ENCODE data around the gene DNAJB9. TPM values are rescaled to one million over a fixed set of nuclear protein-coding genes. Genes with fewer than 3 reads are reported as not detected.

The DNAJB9 gene
- total and polyA plus RNA-seq, 2 of the 13 experiments (the other 11 are each of a cell fraction or from before 2014, with no cell fraction given) = 8.6 to 16.4 TPM

- no peak for TF ChIP-seq NONO (IDR thresholded peaks at IDR 0.05)
- TF ChIP-seq NONO (CRISPR knock-in tag; conservative IDR thresholded peaks at IDR 0.05) = peak; percentile 88
- TF ChIP-seq ZFP62 (CRISPR knock-in tag; IDR thresholded peaks at IDR 0.05) = no peak
- TF ChIP-seq ZNF207 (IDR thresholded peaks at IDR 0.05; ENCODE audit: borderline replicate concordance) = no peak
- no peak for TF ChIP-seq ZNF44 (CRISPR knock-in tag; IDR thresholded peaks at IDR 0.05)
- peak; percentile 57; the same call in 1 of the 2 replicates for TF ChIP-seq ZNF724P (CRISPR knock-in tag; IDR thresholded peaks at IDR 0.05; ENCODE audit: borderline replicate concordance)
- peak; percentile 42; the same call in 1 of the 2 replicates for TF ChIP-seq HIC2 (CRISPR knock-in tag; IDR thresholded peaks at IDR 0.05; ENCODE audit: low read depth)
- 0 out of 2 replicates have a peak, but pooled peaks have one; percentile 45 for TF ChIP-seq ZNF225 (CRISPR knock-in tag; IDR thresholded peaks at IDR 0.05)
- 0 out of 2 replicates have a peak, but pooled peaks have one; percentile 60 for TF ChIP-seq FOXK1 (CRISPR knock-in tag; IDR thresholded peaks at IDR 0.05; ENCODE audit: borderline replicate concordance, low read depth)
- TF ChIP-seq HOXA3 (CRISPR knock-in tag; IDR thresholded peaks at IDR 0.05) = peak; percentile 92
- TF ChIP-seq SALL1 (CRISPR knock-in tag; IDR thresholded peaks at IDR 0.05) = peak; percentile 96
- TF ChIP-seq ZNF879 (CRISPR knock-in tag; IDR thresholded peaks at IDR 0.05) = no peak
- TF ChIP-seq SRSF1 (optimal IDR thresholded peaks at IDR 0.05; ENCODE audit: low read depth, low read length) = peak; percentile 46
- no peak for TF ChIP-seq MED8 (CRISPR knock-in tag; IDR thresholded peaks at IDR 0.05; ENCODE audit: insufficient replicate concordance)
- peak; percentile 64 to 80 for TF ChIP-seq POLR2A (IDR thresholded peaks at IDR 0.05; ENCODE audit: insufficient read depth in 1 of 2, low read depth in 2 of 2, low read length in 2 of 2)
- peak; percentile 90; the same call in 1 of the 2 replicates for TF ChIP-seq ZNF350 (CRISPR knock-in tag; IDR thresholded peaks at IDR 0.05; ENCODE audit: borderline replicate concordance, low read depth)
- no peak for TF ChIP-seq ZNF530 (CRISPR knock-in tag; IDR thresholded peaks at IDR 0.05; ENCODE audit: low read depth)
- TF ChIP-seq ZNF720 (CRISPR knock-in tag; IDR thresholded peaks at IDR 0.05) = no peak
- TF ChIP-seq ZSCAN29 (CRISPR knock-in tag; conservative IDR thresholded peaks at IDR 0.05) = peak; percentile 65; the same call in 1 of the 2 replicates
- peak; percentile 29; the same call in 1 of the 2 replicates for TF ChIP-seq ZNF335 (CRISPR knock-in tag; IDR thresholded peaks at IDR 0.05)
- no peak for TF ChIP-seq ZNF570 (CRISPR knock-in tag; IDR thresholded peaks at IDR 0.05; ENCODE audit: borderline replicate concordance)
- TF ChIP-seq ZSCAN12 (CRISPR knock-in tag; IDR thresholded peaks at IDR 0.05) = no peak
- no peak for TF ChIP-seq ZNF513 (CRISPR knock-in tag; conservative IDR thresholded peaks at IDR 0.05)
- TF ChIP-seq ZNF746 (CRISPR knock-in tag; IDR thresholded peaks at IDR 0.05) = peak; percentile 74
- TF ChIP-seq ZNF816 (CRISPR knock-in tag; IDR thresholded peaks at IDR 0.05; ENCODE audit: borderline replicate concordance) = peak; percentile 91; the same call in 1 of the 2 replicates
- peak; percentile 93 for TF ChIP-seq CREM (IDR thresholded peaks at IDR 0.05)
- TF ChIP-seq CREM (CRISPR knock-in tag; IDR thresholded peaks at IDR 0.05) = no peak
- peak; percentile 90 for TF ChIP-seq BORCS8-MEF2B (CRISPR knock-in tag; IDR thresholded peaks at IDR 0.05)
Observed at GRCh38 chr7:108525985-108526767, 43.5 kb upstream of the DNAJB9 start, which contains the start of gene PNPLA8 (continued).
